Measurements from ENCODE around the gene GVQW3.

GRCh38 chr11:76337923-76338322, 43.2 kb upstream of the GVQW3 start:
- TF ChIP-seq CTCF (IDR thresholded peaks at IDR 0.05) (no peak), POLR2A (IDR thresholded peaks at IDR 0.05) (no peak), POLR2AphosphoS5 (IDR thresholded peaks at IDR 0.05) (no peak)

Data from sigmoid colon (tissue), 4 donors.